IMR-90 (cell line): ENCODE results near the gene NCSTN. TPM values are rescaled to one million over a fixed set of nuclear protein-coding genes. Genes with fewer than 3 reads are reported as not detected.
A peak's percentile ranks its signal among the peaks of the same experiment; 100 is the strongest.

Source experiments
- ATAC-seq: fragments of 200-7000 bp; cut with Tn5 transposase; 2 replicates; pipeline ENCODE4 v1.9.1; 2020; ENCODE audit warnings: low read depth, mild to moderate bottlenecking, moderate library complexity
- BruUV-seq: library from RNA; stranded (reverse); fragments of 400-500 nt; replicated peaks from 2 replicates; lab custom pipeline; 2021; lab: Mats Ljungman, UMichigan
- CTCF ChIA-PET: fragments of 300-600 bp; formaldehyde crosslinking; extraction: SDS; loops from one replicate; lab custom pipeline; 2021; ENCODE audit warnings: antibody characterized with exemption; lab: Yijun Ruan, JAX
- POLR2A ChIA-PET: fragments of 300-600 bp; sonication (Branson Sonifier 250); formaldehyde crosslinking; loops from one replicate; lab custom pipeline; 2022; ENCODE audit warnings: antibody characterized with exemption; ENCODE audit not compliant: unreplicated experiment; lab: Charles Lee
- DNase-seq: peaks from one replicate; pipeline ENCODE4 v3.0.0; 2013
- H2AFZ ChIP-seq: replicated peaks from 2 replicates; pipeline ENCODE3; 2013; ENCODE audit warnings: low read length, mild to moderate bottlenecking; ENCODE audit not compliant: poor library complexity
- H2AK5ac ChIP-seq: 2 replicates; pipeline ENCODE4 v1.6.1; 2013; ENCODE audit warnings: low read depth, low read length, inconsistent platforms
- H2AK9ac ChIP-seq: replicated peaks from 2 replicates; pipeline ENCODE3; 2013; ENCODE audit warnings: mild to moderate bottlenecking, low read depth, low read length, moderate library complexity; ENCODE audit not compliant: poor library complexity
- H2BK120ac ChIP-seq: 2 replicates; pipeline ENCODE4 v1.6.1; 2013; ENCODE audit warnings: low read depth, low read length, inconsistent platforms
- H2BK15ac ChIP-seq: 3 replicates; pipeline ENCODE4 v1.6.1; 2013; ENCODE audit warnings: low read depth, low read length, inconsistent platforms
- H2BK20ac ChIP-seq: 2 replicates; pipeline ENCODE4 v1.6.1; 2013; ENCODE audit warnings: low read depth, mild to moderate bottlenecking, inconsistent platforms, low read length, moderate library complexity
- H2BK5ac ChIP-seq: 2 replicates; pipeline ENCODE4 v1.6.1; 2013; ENCODE audit warnings: mild to moderate bottlenecking, low read depth, low read length, inconsistent platforms; ENCODE audit not compliant: poor library complexity, severe bottlenecking
- H3K14ac ChIP-seq: replicated peaks from 2 replicates; pipeline ENCODE4 v1.6.1; 2013; ENCODE audit warnings: low read depth, low read length, inconsistent platforms
- H3K18ac ChIP-seq: 2 replicates; pipeline ENCODE4 v1.6.1; 2013; ENCODE audit warnings: low read depth, low read length, control low read depth
- H3K23ac ChIP-seq: 2 replicates; pipeline ENCODE4 v1.6.1; 2013; ENCODE audit warnings: low read depth, low read length, inconsistent platforms
- H3K27ac ChIP-seq: 2 replicates; pipeline ENCODE4 v1.5.1; 2013; ENCODE audit warnings: mild to moderate bottlenecking, control low read depth, low read length; ENCODE audit not compliant: insufficient read depth
- H3K27me3 ChIP-seq: 2 replicates; pipeline ENCODE4 v1.6.1; 2013; ENCODE audit warnings: low read length; ENCODE audit not compliant: control insufficient read depth, insufficient read depth
- H3K36me3 ChIP-seq: 2 replicates; pipeline ENCODE4 v1.6.1; 2013; ENCODE audit warnings: low read length, mixed read lengths; ENCODE audit not compliant: control insufficient read depth, insufficient read depth
- H3K4ac ChIP-seq: 2 replicates; pipeline ENCODE4 v1.6.1; 2013; ENCODE audit warnings: low read depth, low read length, inconsistent platforms
- H3K4me1 ChIP-seq: 2 replicates; pipeline ENCODE4 v1.6.1; 2013; ENCODE audit warnings: low read length, mixed read lengths; ENCODE audit not compliant: control insufficient read depth, insufficient read depth
- H3K4me2 ChIP-seq: 2 replicates; pipeline ENCODE4 v1.6.1; 2013; ENCODE audit warnings: low read depth, mild to moderate bottlenecking, control low read depth, low read length, moderate library complexity
- H3K4me3 ChIP-seq: 2 replicates; pipeline ENCODE4 v1.5.1; 2013; ENCODE audit warnings: low read depth, mild to moderate bottlenecking, control low read depth, low read length, moderate library complexity; ENCODE audit not compliant: insufficient read depth
- H3K56ac ChIP-seq: 2 replicates; pipeline ENCODE4 v1.6.1; 2013; ENCODE audit warnings: low read length, inconsistent platforms; ENCODE audit not compliant: insufficient read depth; ENCODE audit errors: extremely low read depth
- H3K79me1 ChIP-seq, 2 experiments: 2 replicates each; pipeline ENCODE4 v1.6.1; 2013; ENCODE audit warnings: low read length in 2 of 2, inconsistent platforms in 1 of 2, low read depth in 1 of 2
- H3K9ac ChIP-seq: 2 replicates; pipeline ENCODE4 v1.6.1; 2013; ENCODE audit warnings: low read depth, low read length, control low read depth
- H3K9me1 ChIP-seq: 2 replicates; pipeline ENCODE4 v1.6.1; 2013; ENCODE audit warnings: low read length, inconsistent platforms; ENCODE audit not compliant: insufficient read depth
- H3K9me3 ChIP-seq: 2 replicates; pipeline ENCODE4 v1.6.1; 2013; ENCODE audit warnings: low read length; ENCODE audit not compliant: control insufficient read depth, insufficient read depth
- H4K20me1 ChIP-seq: 2 replicates; pipeline ENCODE4 v1.6.1; 2013; ENCODE audit warnings: low read length, inconsistent platforms; ENCODE audit not compliant: insufficient read depth
- H4K5ac ChIP-seq: 2 replicates; pipeline ENCODE4 v1.6.1; 2013; ENCODE audit warnings: mild to moderate bottlenecking, low read depth, low read length, control low read depth
- H4K8ac ChIP-seq, 2 experiments: 2 replicates each; pipeline ENCODE4 v1.6.1; 2013; ENCODE audit warnings: low read depth in 2 of 2, low read length in 2 of 2, control low read depth in 1 of 2, inconsistent platforms in 1 of 2
- H4K91ac ChIP-seq: 2 replicates; pipeline ENCODE4 v1.6.1; 2013; ENCODE audit warnings: low read depth, low read length, inconsistent platforms; ENCODE audit not compliant: insufficient read depth
- BHLHE40 ChIP-seq: fragments of 150-350 bp; IDR thresholded peaks from 2 replicates; pipeline ENCODE4 v1.6.1; 2016; ENCODE audit warnings: mild to moderate bottlenecking, low read depth, low read length
- CEBPB ChIP-seq: IDR thresholded peaks from 2 replicates; pipeline ENCODE4 v1.6.1; 2012; ENCODE audit warnings: low read depth, low read length, improper control_type of control experiment
- CHD1 ChIP-seq: IDR thresholded peaks from 2 replicates; pipeline ENCODE4 v1.6.1; 2012; ENCODE audit warnings: low read depth, low read length, improper control_type of control experiment
- NFE2L2 ChIP-seq: fragments of 150-350 bp; IDR thresholded peaks from 2 replicates; pipeline ENCODE4 v1.6.1; 2016; ENCODE audit warnings: low read depth, mild to moderate bottlenecking, low read length
- POLR2A ChIP-seq: IDR thresholded peaks from 2 replicates; pipeline ENCODE4 v1.6.1; 2012; ENCODE audit warnings: mild to moderate bottlenecking, low read depth, low read length
- RAD21 ChIP-seq: IDR thresholded peaks from 2 replicates; pipeline ENCODE4 v1.6.1; 2012; ENCODE audit warnings: low read length, improper control_type of control experiment
- RCOR1 ChIP-seq: IDR thresholded peaks from 2 replicates; pipeline ENCODE4 v1.6.1; 2012; ENCODE audit warnings: mild to moderate bottlenecking, low read length, improper control_type of control experiment; ENCODE audit not compliant: insufficient replicate concordance
- RFX5 ChIP-seq: IDR thresholded peaks from 2 replicates; pipeline ENCODE4 v1.8.0; 2012; ENCODE audit warnings: low read depth, mild to moderate bottlenecking, low read length, moderate library complexity
- WGBS, 2 experiments: methylation state at CpG; one replicate each; pipeline versions ENCODE4 v1.1.5 to v1.1.7; 2013; ENCODE audit warnings: missing lambda C conversion rate in 2 of 2; ENCODE audit not compliant: insufficient read length in 1 of 2; ENCODE audit errors: extremely low coverage in 2 of 2; 5-methylcytosine and 5-hydroxymethylcytosine counted together
- dilution Hi-C: fragments of 300-500 bp; cut with HindIII; formaldehyde crosslinking; loops from one replicate; pipeline ENCODE4 v1.14.3; 2018; ENCODE audit warnings: low sequenced_read_pairs; ENCODE audit not compliant: unreplicated experiment
- in situ Hi-C: fragments of 300-500 bp; cut with MboI; formaldehyde crosslinking; loops from 3 replicates; pipeline ENCODE4 v1.14.3; 2019; ENCODE audit warnings: low sequenced_read_pairs, inconsistent platforms, mixed read lengths
- intact Hi-C: fragments of 100-400 bp; cut with micrococcal nuclease; formaldehyde crosslinking; loops from 2 replicates; pipeline ENCODE4 v1.10.0; 2022
- polyA plus RNA-seq, 3 experiments: library from polyadenylated mRNA; depleted of rRNA; stranded (reverse); fragments of >200 nt; gene quantifications; 2 replicates each; pipeline ENCODE4 v1.2.3, GENCODE V29; 2012; ENCODE audit warnings: low replicate concordance in 1 of 3
- total RNA-seq: library from RNA; depleted of rRNA; stranded (reverse); fragments of >200 nt; gene quantifications from 2 replicates; pipeline ENCODE4 v1.2.3, GENCODE V29; 2012
- TF ChIP-seq, protein P1 (sequence below): conservative IDR thresholded peaks from 2 replicates; pipeline ENCODE4 v1.5.1; 2012; ENCODE audit warnings: mild to moderate bottlenecking, low read depth, low read length, improper control_type of control experiment

Gene NCSTN
- total and polyA plus RNA-seq, 2 of the 4 experiments (the other 2 are of a cell fraction): 60.2 to 182 TPM

DNA sequence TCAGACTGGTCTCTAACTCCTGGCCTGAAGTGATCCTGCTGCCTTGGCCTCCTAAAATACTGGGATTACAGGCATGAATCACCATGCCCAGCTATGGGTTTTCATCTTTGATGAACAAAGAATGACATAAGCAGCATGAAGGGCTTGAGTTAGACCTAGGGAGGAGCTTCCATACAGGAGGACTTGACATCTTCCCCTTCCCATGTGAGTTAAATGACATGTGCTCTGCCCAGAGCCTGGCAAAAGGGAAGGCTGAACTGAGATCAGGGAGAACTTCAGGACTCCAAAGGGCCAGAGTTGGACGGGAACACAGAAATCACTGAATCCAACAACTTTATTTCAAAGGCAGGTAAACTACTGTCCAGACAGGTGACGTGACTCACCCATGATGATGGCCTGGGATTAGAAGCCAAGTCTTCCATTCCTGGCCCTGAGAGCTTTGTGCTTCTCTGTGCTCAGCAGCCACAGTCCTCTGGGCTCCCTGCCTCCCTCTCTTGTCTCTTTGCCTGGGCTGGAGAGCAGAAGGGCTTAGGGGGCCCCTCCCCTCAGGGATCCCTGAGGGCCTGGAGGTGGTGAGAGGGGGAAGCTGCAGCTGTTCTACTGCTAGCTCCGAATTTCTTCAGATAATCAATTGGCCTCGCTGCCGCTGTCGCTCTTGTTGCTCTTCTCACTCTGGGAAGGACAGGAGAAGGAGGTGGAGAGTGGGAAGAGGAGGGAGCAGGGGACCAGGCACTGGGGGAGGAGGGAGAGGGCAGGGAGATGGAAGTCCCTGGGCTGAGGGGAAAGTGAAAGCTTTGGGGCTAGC lies 31.3 kb downstream of the NCSTN start:
- TF ChIP-seq CEBPB (no peak), CHD1 (no peak), NFE2L2 (no peak), POLR2A (no peak), RAD21 (no peak), RCOR1 (no peak), RFX5 (no peak), BHLHE40 (no peak)
- TF ChIP-seq, protein P1, sequence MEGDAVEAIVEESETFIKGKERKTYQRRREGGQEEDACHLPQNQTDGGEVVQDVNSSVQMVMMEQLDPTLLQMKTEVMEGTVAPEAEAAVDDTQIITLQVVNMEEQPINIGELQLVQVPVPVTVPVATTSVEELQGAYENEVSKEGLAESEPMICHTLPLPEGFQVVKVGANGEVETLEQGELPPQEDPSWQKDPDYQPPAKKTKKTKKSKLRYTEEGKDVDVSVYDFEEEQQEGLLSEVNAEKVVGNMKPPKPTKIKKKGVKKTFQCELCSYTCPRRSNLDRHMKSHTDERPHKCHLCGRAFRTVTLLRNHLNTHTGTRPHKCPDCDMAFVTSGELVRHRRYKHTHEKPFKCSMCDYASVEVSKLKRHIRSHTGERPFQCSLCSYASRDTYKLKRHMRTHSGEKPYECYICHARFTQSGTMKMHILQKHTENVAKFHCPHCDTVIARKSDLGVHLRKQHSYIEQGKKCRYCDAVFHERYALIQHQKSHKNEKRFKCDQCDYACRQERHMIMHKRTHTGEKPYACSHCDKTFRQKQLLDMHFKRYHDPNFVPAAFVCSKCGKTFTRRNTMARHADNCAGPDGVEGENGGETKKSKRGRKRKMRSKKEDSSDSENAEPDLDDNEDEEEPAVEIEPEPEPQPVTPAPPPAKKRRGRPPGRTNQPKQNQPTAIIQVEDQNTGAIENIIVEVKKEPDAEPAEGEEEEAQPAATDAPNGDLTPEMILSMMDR: no peak
- dilution Hi-C loops: no loop called here
- no peak overlapping the region for H2BK15ac ChIP-seq
- H3K27ac ChIP-seq: no peak overlapping the region
- ChIA-PET CTCF (no interaction called here), POLR2A (no interaction called here)
- H4K8ac ChIP-seq: no peak overlapping the region
- no peak overlapping the region for H4K91ac ChIP-seq
- no peak overlapping the region for H3K14ac ChIP-seq
- no peak overlapping the region for H3K4ac ChIP-seq
- H3K9ac ChIP-seq: no peak overlapping the region
- no peak overlapping the region; the same call in 1 of the 2 replicates for H3K4me2 ChIP-seq
- no peaks in the 10 kb centered on the region; the same call in 1 of the 2 replicates for H3K9me1 ChIP-seq
- 27% methylated on average over 6 of the region's 6 CpGs; no CpG with 5 or more reads in 1 of the 2 experiments for WGBS, 2 experiments
- no peak overlapping the region for H3K23ac ChIP-seq
- no peak overlapping the region for H2AK9ac ChIP-seq
- peak overlapping the region; percentile 26 for H2AFZ ChIP-seq
- H3K79me1 ChIP-seq: no peaks in the 10 kb centered on the region
- no peak overlapping the region for H3K56ac ChIP-seq
- H4K20me1 ChIP-seq: no peaks in the 10 kb centered on the region
- in situ Hi-C loops: loop anchor here (10.0 kb wide), 1 partner anchor 440 kb away; no protein-coding TSS in a partner anchor
- intact Hi-C loops: loop anchor here (10.0 kb wide), 1 partner anchor 430 kb away; the partner anchor contains the start of gene IGSF9
- H3K4me3 ChIP-seq: no peak overlapping the region
- no peaks in the 10 kb centered on the region for H3K9me3 ChIP-seq
- ATAC-seq: no peak
- no peak for DNase-seq
- no peak overlapping the region for H2BK5ac ChIP-seq
- H3K27me3 ChIP-seq: peaks cover 11% of the 10 kb centered on the region; the same call in 1 of the 2 replicates
- H2BK120ac ChIP-seq: no peak overlapping the region
- no TSS peak for BruUV-seq
- H3K4me1 ChIP-seq: no peaks in the 10 kb centered on the region
- H3K18ac ChIP-seq: no peak overlapping the region
- H3K36me3 ChIP-seq: no peaks in the 10 kb centered on the region
- H2AK5ac ChIP-seq: no peak overlapping the region
- H4K5ac ChIP-seq: no peak overlapping the region
- H2BK20ac ChIP-seq: no peak overlapping the region
